ENCODE results near the gene CALML6. TPM values are rescaled to one million over a fixed set of nuclear protein-coding genes. Genes with fewer than 3 reads are reported as not detected.
A peak's percentile ranks its signal among the peaks of the same experiment; 100 is the strongest.

Gene CALML6
- total RNA-seq, 2 donors from 2014 or later = not detected

DNA sequence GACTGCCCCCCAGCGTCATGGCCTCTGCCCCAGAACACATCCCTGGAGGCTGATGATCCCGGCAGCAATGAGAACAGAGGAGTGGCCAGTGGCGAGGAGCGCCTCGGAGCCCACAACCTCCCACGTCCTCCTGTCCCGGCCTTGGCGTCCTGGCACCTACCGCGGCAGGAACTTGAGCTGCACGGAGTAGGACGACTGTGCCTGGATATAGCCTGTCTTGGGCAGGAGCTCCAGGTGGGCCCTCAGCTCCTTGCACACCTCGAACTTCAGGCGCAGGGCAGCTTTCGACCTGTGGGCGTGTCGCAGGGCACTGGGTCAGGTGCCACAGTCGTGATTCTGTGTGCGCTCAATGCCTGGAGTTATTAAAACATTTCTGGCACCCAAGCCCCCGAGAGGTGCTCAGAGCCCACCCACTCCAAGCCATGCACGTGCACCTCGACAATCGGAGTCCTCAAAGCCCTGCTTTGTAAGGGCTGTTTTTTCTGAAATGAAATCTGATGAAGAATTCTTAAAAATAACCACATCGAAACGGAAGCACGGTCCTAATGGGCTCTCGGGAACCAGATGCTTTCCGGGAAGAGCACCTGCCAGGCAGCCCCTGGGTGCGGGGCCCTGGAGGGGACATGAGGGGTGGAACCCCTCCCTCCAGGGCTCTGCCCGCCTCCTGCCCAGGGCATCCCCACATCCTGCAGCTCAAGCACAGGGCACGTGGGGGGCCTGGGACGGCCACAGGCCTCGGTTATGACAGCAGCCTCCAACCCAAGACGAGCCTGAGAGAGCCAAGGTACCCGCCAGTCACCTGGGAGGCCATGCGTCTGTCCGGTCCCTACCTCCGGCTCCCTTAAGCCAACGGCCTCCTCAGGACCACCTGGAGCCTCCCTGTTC, 27.1 kb downstream of the CALML6 start:
- DNase-seq (ENCODE audit: low spot score) = no peak
- no peaks in the 10 kb centered on the region for H3K36me3 ChIP-seq
- TF ChIP-seq, protein P1, sequence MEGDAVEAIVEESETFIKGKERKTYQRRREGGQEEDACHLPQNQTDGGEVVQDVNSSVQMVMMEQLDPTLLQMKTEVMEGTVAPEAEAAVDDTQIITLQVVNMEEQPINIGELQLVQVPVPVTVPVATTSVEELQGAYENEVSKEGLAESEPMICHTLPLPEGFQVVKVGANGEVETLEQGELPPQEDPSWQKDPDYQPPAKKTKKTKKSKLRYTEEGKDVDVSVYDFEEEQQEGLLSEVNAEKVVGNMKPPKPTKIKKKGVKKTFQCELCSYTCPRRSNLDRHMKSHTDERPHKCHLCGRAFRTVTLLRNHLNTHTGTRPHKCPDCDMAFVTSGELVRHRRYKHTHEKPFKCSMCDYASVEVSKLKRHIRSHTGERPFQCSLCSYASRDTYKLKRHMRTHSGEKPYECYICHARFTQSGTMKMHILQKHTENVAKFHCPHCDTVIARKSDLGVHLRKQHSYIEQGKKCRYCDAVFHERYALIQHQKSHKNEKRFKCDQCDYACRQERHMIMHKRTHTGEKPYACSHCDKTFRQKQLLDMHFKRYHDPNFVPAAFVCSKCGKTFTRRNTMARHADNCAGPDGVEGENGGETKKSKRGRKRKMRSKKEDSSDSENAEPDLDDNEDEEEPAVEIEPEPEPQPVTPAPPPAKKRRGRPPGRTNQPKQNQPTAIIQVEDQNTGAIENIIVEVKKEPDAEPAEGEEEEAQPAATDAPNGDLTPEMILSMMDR (IDR thresholded peaks at IDR 0.05) = no peak
- no peak overlapping the region for H3K4me3 ChIP-seq
- no peak overlapping the region for H3K27ac ChIP-seq
- no peak for ATAC-seq (ENCODE audit: insufficient number of reproducible peaks, low FRiP score, low read depth)
- no peaks in the 10 kb centered on the region for H3K9me3 ChIP-seq
- peaks cover 0 to 7% of the 10 kb centered on the region in 2 donors for H3K4me1 ChIP-seq (ENCODE audit: control insufficient read depth in 1 of 2, low read depth in 2 of 2)
- no peaks in the 10 kb centered on the region for H3K27me3 ChIP-seq (replicated peaks; ENCODE audit: insufficient read depth)

DNA sequence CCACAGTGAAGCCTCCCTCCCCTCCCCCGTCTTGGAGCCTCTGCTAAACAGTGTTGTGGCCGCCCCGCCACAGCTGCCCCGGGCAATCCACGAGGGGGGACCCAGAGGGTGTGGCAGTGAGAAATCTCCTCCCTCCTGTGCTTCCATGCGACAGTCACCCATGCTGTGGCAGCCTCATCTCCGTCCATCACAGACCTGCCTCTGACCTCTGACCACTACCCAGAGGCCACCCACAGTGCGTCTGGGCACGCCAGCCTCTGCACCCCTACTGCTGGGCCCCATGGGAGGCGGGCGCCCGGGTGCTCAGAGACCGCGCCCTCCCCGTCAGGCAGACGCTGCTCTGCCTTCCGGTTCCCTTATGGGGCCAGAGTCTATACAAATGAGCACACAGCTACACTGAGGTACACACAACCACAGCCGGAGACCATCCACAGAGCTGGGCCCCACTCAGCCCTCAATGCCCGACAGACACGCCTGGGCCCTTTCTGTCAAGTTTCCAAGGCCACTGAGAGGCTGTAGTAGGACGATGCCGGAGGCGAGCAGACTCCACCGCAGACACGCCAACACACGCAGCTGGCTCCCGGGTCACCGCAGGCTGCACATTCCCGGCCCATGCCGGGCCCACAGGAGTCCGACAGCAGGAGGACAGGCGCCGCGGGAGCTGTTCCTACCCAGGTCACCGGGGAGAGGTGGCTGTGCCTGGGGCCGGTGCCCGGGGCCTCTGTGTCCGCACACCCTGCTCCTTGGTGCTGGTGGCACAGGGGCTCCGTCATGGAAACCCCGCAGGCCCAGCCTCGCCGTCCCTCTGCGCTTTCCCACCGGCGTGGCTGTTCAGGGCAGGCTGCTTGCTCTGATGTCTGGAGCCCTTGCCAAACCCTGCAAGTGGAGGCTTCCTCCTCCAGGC, 27.9 kb downstream of the CALML6 start:
- Histone ChIP-seq H3K36me3 (no peaks in the 10 kb centered on the region), H3K4me3 (no peak overlapping the region), H3K27ac (no peak overlapping the region), H3K4me1 (ENCODE audit: control insufficient read depth in 1 of 2, low read depth in 2 of 2) (peaks cover 0 to 7% of the 10 kb centered on the region in 2 donors), H3K9me3 (no peaks in the 10 kb centered on the region), H3K27me3 (replicated peaks; ENCODE audit: insufficient read depth) (no peaks in the 10 kb centered on the region)
- TF ChIP-seq, protein P1 (IDR thresholded peaks at IDR 0.05) = no peak
- no peak for ATAC-seq (ENCODE audit: insufficient number of reproducible peaks, low FRiP score, low read depth)
- DNase-seq (ENCODE audit: low spot score) = no peak

DNA sequence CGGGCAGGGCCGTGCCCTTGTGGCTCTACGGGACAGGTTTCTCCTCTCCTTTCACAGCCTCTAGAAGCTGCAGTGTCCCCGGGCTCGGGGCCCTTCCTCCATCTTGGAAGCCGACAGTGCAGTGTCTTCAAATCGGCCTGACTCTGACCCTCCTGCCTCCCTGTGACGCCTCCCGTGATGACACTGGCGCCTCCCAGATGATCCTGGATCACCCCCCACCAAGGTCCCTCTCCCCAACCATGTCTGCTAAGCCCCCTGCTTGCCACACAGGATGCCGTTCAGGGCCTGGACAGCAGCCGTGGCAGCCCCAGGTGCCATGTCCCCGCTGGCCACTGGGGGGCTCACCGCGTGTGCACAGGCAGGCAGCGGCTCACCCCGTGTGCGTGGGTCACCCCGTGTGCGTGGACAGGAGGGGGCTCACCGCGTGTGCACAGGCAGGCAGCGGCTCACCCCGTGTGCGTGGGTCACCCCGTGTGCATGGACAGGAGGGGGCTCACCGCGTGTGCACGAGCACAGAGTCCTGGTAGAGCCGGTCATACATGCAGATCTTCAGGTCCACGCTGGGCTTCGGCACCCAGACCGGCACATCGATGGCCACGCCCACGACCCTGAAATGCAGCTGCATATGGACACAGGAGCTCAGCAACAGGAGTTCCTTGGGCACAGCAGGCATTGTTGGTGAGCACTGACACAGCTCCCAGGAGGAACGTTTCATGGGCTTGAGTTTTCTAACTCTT, 28.9 kb downstream of the CALML6 start:
- TF ChIP-seq, protein P1 (IDR thresholded peaks at IDR 0.05) = peak; percentile 87
- Histone ChIP-seq H3K9me3 (no peaks in the 10 kb centered on the region), H3K27ac (no peak overlapping the region), H3K4me1 (ENCODE audit: control insufficient read depth in 1 of 2, low read depth in 2 of 2) (peaks cover 0 to 7% of the 10 kb centered on the region in 2 donors), H3K4me3 (peak overlapping the region; percentile 29), H3K36me3 (no peaks in the 10 kb centered on the region), H3K27me3 (replicated peaks; ENCODE audit: insufficient read depth) (no peaks in the 10 kb centered on the region)
- no peak for ATAC-seq (ENCODE audit: insufficient number of reproducible peaks, low FRiP score, low read depth)
- no peak for DNase-seq (ENCODE audit: low spot score)

DNA sequence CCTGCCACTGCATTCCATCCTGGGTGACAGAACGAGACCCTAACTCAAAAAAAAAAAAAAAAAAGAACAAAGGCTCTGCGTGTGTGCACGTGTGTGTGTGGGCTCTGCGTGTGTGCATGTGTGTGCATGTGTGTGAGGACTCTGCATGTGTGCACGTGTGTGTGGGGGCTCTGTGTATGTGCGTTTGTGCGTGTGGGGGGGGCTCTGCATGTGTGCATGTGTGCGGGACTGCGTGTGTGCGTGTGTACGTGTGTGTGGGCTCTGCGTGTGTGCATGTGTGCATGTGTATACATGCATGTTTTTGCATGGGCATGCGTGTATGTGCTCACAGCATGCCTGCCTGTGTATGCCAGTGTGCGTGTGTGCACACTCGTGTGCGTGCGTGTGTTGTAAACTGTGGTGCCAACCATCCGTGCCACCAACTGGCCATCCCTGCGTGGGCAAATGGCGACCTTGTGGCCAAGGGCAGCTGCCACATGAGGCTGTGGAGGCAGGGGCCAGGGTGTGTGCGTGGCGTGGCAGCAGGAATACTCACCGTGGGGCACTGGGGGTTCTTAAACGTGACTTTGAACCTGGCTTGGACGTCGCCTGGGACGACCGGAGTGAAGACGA, 30.8 kb downstream of the CALML6 start:
- H3K4me3 ChIP-seq = no peak overlapping the region
- TF ChIP-seq, protein P1 (IDR thresholded peaks at IDR 0.05) = no peak
- no peaks in the 10 kb centered on the region for H3K9me3 ChIP-seq
- H3K27ac ChIP-seq = no peak overlapping the region
- no peak for ATAC-seq (ENCODE audit: insufficient number of reproducible peaks, low FRiP score, low read depth)
- H3K4me1 ChIP-seq (ENCODE audit: control insufficient read depth in 1 of 2, low read depth in 2 of 2) = peaks cover 0 to 7% of the 10 kb centered on the region in 2 donors
- H3K27me3 ChIP-seq (replicated peaks; ENCODE audit: insufficient read depth) = no peaks in the 10 kb centered on the region
- H3K36me3 ChIP-seq = no peaks in the 10 kb centered on the region
- no peak for DNase-seq (ENCODE audit: low spot score)

Measured in thoracic aorta (tissue), 2 donors.